ENCODE data around the gene MYO7B.

The MYO7B gene

DNA sequence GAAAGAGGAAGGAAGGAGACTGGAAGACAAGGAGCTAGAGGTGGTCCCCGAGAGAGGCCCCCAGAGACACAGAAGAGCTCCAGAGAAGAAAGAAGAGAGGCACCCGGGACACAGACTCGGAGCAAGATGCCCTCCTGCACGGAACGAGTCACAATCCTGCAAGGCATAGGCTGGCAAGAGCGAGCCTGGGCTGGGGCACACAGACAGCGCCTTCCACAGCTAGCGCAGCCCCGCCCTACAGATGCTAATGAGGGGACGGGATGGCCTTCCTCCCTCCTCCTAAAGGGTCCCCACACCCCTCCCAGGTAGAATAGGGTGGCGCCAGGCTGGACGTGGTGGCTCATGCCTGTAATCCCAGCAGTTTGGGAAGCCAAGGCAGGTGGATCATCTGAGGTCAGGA is 90.7 kb downstream of the MYO7B start:
- no peak for DNase-seq (ENCODE audit: low spot score)

DNA sequence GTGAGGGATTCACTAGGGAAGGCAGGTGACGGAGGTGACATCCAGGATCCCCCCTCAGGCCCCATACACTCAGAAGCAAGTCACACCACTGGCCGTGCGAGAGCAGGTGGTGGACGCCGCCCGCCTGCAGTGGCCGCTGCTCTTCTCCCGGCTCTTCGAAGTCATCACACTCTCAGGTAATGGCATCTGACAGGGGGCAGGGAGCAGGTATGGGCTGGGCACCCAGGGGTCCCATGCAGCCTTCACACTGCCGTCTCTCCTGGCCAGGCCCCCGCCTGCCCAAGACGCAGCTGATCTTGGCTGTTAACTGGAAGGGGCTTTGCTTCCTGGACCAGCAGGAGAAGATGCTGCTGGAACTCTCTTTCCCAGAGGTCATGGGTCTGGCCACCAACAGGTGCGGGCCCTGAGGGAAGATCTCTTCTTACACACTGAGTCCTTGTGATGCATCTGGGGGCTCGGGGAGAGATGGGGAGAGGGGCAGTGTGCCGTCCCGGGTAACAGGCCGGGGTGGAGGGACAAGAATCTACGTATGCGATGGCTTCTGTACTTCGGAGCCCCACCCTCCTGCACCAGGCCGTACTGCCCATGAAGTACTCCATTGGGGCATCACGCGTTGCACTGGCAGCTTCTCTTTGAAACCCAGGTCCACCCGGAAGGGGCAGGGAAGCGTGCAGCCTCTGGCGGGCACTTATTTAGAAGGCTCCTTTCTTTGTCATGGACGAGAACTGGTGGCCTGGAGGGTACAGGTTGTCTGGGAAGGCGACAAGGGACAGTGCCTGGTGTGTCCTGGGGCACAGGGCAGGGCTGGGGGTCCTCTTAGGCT is 91.6 kb downstream of the MYO7B start:
- DNase-seq (ENCODE audit: low spot score): no peak

DNA sequence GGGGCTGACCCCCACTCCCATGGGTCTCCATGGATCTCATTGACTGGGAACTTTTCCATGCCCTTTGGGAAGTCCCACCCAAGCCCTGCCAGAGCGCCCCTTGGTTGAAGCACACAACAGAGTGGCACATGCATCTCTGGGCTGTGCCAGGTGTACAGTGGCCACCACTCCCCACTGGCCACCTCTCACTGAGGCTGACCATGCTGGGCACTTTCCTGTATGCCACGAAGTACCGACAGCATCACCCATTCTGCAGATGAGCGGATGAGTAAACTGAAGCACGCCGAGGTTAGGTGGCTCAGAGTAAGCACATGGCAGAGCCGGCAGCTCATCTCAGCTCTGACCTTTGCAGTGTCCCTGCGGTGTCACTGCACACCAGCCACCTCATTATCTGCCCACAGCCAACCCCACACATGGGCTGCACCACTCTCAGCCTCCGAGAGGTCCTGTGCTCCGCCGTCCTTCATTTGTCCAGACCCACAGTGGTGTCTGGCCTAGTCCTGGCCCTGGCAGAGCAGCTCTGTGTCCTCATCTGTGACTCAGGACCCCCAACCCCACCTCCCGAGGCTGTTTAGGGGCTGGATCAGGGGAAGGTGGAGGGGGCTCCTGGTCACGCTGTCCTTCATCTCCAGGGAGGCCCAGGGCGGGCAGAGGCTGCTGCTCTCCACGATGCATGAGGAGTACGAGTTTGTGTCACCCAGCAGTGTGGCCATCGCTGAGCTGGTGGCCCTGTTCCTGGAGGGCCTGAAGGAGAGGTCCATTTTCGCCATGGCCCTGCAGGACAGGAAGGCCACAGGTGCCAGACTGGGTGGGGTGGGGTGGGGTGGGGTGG is 92.5 kb downstream of the MYO7B start:
- no peak for DNase-seq (ENCODE audit: low spot score)

DNA sequence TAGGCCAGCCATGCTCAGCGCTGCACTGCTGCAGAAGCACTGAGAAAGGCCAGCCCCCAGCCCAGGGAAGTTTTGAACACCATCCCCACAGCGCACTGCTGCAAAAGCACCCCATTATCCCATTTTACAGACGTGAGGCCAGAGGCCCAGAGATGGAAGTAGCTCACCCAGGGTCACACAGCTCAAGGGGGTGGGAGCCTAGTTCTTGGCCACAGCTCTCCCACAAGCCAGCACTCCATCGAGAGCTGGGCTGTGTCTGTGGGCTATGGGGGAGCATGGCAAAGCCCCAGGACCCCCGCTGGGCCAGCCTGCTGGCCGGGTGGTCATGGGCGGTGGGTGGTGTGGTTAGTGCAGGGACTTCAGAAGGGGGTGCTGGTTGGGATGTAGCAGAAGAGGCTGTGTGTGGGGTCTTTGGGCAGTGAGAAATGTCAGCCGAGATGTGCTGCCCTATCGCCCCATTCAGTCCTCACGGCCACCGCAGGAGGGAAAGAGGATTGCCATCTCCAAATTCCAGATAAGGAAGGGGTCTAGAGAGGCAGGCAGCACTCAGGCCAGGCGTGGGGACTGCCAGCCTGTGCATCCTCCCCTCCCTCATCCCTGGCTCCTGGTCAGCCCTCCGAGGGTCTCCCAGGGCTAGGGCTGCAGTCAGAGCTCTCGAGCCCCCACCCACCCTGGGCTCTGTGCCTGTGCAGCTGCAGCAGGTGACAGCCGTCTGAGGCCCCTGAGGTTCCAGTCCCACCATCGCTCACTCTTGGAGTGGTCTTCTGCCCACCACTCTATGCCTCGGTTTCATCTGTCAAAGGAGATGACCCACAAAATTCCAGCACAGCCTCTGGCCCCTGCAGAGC is 93.5 kb downstream of the MYO7B start:
- no peak for DNase-seq (ENCODE audit: low spot score)

DNA sequence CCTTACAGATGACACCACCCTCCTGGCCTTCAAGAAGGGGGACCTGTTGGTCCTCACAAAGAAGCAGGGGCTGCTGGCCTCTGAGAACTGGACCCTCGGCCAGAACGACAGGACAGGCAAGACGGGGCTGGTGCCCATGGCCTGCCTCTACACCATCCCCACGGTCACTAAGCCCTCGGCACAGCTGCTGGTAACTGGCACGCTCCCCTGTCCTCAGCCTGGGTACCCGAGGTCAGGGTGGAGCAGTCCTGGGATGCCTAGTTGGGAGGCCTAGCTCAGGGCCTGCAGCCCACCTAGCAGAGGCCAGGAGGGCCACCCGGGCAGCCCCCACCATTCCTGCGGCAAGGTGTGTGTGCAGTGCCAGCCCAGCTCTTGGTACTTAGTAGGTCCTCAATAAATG is 94.2 kb downstream of the MYO7B start:
- DNase-seq (ENCODE audit: low spot score): no peak

DNA sequence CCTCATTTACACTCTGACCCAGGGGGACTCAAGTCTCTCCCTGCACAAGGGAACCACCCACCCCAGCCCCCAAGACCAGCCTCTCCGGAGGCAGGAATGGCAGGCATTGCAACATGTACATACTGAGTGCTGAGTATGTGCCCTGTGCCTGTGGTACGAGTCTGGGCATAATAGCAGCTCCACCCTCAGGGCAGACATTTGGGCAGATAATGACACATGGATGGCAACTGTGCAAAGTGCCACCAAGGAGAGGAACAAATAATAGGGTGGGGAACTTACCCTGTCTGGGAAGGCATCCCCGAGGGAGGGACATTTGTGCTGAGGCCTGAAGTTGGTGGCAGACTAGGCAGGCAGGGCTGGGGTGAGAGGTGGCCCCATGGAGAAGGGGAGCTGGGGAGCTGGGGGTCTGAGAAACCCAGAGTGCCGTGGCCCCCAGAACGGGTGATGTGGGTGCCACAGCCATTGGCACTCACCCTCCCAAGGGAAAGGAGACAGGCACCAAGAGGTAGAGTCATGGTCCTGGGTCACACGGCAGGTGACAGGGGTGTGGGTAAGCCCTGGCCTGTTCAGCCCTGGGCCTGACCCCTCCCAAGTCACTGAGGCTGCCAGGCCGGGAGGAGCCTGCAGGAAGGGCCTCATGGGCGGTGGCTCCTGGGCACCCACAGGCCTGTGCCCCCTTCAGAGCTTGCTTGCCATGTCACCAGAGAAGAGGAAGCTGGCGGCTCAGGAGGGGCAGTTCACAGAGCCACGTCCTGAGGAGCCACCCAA is 94.8 kb downstream of the MYO7B start:
- DNase-seq (ENCODE audit: low spot score): no peak

DNA sequence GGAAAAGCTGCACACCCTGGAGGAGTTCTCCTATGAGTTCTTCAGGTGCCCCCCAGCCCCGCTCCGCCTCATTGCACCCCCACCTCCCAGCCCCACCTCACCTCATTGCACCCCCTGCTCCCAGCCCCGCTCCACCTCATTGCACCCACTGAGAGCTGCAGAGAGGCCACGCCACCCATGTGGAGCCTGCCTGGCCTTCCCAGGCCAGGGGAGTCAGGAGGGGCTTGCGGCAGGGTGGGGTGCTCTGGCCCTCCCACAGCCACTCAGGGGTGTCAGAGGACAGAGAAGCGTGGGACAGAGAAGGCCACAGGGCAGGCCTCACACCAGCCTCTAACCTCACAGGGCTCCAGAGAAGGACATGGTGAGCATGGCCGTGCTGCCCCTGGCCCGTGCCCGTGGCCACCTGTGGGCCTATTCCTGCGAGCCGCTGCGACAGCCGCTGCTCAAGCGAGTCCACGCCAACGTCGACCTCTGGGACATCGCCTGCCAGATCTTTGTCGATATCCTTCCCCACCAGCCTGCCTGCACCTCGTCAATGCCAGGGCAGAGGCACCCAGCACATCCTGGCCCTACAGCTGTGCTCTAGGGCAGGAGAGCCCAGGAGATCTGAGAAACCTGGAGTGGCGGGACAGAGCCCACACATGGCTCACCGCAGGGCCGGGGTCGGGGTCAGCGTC is 95.5 kb downstream of the MYO7B start:
- no peak for DNase-seq (ENCODE audit: low spot score)

DNA sequence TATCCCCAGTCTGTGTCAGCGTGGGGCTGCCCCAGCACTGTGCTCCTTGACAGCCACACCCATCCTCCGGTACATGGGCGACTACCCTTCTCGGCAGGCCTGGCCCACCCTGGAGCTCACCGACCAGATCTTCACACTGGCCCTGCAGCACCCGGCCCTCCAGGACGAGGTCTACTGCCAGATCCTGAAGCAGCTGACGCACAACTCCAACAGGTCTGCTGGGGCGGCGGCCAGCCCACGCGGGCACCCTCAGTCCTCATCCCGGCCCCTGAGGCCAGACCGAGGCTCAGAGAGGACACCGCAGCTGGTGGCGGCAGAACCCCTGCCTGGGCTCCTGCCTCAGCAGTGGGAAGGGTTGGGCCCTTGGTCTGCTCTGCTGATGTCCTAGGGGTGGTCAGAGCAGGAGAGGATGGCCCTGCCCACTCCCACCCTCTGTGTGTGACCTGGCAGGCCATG is 96.1 kb downstream of the MYO7B start:
- no peak for DNase-seq (ENCODE audit: low spot score)

DNA sequence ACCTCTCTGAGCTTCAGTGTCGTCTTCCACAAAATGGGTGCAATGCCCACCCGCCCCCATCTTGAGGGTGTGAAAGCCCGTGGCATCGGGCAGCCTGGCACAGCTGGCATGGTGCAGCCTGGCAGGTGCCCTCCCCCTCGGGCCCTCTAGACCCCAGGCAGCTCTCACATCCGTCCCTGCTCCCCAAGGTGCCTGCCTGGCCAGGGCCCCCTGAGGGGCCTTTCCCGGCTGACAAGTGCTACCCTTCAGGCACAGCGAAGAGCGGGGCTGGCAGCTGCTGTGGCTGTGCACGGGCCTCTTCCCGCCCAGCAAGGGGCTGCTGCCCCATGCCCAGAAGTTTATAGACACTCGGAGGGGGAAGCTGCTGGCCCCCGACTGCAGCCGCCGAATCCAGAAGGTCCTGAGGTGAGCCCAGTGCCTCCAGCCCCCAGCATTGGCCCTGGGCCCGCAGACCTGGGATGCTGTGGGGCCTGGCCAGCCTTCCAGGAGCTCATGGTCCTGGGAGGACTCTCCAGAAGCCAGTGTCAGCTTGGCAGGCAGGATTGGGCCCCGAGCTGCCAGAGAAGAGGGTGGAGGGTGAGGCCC is 96.6 kb downstream of the MYO7B start:
- no peak for DNase-seq (ENCODE audit: low spot score)

DNA sequence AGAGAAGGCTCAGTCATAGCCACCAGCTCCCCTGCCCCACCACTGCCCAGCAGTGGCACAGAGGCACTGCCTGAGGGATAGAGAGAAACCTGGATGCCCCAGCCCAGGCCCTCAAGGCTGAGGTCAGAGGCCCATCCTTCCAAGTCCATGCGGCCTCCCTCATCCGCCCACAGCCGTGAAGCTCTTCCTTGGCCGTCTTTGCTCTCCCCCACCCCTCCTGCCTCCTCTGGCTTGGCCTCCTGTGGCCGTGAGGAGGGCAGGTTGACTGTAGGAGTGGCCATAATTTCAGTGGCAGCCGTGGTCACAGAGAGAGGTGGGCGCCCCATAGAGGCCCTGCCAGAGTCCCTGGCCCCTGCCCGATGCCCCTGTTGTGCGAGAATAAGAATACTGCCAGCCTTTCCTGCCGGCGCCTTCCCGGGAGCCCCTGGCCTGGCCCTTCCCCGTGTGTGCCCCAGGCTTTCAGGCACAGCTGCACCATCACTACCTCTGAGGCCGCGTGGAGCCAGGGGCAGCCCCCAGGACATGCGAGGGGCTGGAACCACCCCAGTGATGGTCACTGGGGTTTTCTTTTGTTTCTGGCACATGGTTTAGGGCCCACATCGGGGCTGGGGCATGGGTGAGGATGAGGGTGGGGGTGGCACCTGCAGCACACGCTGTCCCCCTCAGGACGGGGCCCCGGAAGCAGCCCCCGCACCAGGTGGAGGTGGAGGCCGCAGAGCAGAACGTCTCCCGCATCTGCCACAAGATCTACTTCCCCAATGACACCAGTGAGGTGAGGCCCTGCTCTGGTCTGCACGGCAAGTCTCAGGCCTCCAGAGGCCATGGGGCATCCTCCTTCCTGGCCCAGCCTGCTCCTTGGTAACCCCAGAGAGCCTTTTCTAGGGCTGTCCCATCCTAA is 97.4 kb downstream of the MYO7B start:
- no peak for DNase-seq (ENCODE audit: low spot score)

DNA sequence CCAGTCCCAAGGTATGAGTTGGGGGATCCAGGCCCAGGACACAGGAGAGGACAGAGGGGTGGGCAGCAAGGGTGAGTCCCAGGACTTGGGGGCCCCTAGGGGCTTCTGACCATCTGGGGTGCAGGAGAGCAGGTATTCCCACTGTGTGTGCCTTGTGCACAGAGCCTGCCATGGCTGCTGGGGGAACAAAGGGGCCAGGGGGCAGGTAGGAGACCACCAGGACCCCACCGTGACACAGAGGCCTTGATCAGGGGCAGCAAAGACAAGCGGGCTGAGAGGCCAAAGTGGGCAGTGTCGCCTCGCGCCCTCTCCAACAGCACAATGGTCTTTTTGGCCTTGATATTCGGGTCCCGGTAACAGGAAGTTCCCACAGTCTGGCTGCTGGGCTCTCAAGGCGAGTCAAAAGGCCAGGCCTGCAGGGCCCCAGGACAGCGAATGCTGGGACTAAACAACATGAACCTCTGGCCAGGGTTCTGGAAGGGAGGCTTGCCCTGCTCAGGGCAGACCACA is 98.1 kb downstream of the MYO7B start:
- no peak for DNase-seq (ENCODE audit: low spot score)

DNA sequence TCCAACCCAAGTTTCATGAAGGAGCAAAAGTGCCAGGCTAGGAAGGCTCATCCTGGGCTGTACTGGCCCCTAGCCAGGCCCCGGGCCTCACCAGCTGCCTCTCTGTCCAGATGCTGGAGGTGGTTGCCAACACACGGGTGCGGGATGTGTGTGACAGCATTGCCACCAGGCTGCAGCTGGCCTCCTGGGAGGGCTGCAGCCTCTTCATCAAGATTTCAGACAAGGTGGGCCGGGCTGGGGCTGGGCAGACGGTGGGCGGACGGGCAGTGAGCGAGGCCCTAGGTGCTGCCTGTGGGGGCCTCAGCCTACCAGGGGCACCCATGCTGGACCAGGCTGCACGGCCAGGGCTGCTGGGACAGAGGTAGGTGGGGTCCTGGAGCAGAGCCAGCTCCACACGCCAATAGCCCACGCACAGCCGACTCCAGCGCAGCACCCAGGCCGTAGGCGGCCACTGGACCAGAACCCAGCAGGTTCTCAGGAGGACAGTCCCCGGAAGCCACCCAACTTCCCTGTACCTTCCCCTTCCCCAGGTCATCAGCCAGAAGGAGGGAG is 98.7 kb downstream of the MYO7B start:
- DNase-seq (ENCODE audit: low spot score): no peak

DNA sequence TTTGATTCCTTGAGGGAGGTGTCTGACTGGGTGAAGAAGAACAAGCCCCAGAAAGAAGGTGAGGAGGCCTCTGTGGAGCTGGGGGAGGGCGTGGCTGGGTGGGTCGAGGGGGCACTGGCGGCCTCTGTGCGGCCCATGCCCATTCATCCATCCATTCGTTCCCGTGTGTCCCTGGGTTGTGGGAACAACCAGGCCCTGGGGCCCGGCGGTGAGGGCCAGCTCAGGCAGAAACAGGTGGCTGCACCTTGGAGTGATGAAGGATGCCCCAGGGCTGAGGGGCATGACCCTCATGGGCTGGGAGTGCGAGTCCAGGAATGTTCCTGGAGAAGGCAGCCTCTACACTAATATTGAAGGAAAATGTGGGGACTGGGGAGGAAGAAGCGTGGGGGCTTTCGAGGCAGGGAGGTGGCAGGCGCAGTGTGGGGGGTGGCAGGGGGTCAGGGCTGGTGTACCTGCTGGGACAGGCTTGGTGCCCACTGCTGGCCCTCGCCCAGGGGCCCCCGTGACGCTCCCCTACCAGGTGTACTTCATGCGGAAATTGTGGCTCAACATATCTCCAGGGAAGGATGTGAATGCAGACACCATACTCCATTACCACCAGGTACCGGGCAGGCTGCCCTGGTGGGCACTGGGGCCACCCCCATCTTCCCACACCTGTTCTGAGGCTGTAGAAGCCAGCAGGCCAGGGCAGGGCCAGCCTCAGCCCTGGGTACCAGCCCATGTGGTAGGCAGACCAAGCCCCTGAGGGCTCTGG is 99.3 kb downstream of the MYO7B start:
- DNase-seq (ENCODE audit: low spot score): no peak

DNA sequence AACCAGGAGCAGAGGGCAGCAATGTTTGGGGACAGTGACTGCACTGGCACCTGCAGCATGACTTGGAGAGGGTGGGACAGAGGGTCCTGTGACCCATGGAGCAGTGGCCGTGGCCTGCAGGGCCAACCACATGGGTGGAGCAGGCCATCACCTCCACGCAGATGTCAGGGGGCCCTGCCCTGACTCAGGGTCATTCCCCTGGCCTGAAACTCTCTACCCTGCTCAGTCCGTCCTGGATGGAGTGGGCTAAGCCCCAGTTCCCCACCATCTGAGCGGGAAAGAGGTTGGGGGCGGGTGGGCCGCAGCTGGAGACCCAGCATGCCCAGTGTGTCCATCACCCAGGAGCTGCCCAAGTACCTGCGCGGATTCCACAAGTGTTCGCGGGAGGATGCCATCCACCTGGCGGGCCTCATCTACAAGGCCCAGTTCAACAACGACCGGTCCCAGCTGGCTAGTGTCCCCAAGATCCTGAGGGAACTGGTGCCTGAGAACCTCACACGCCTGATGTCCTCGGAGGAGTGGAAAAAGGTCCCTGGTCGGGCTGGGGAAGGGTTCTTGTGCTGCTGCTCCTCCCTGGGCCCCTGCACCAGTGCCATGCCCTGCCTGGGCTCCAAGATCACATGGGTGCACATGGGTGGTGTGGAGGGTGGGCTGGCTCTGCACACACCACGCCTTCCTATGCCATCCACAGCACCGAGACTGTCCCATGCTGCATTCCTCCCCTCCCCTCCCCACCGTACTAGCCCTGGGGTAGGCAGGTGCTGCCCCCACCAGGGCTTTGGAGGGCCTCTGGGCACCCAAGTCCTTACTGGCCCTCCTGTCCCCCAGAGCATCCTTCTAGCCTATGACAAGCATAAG is 100.1 kb downstream of the MYO7B start:
- no peak for DNase-seq (ENCODE audit: low spot score)

DNA sequence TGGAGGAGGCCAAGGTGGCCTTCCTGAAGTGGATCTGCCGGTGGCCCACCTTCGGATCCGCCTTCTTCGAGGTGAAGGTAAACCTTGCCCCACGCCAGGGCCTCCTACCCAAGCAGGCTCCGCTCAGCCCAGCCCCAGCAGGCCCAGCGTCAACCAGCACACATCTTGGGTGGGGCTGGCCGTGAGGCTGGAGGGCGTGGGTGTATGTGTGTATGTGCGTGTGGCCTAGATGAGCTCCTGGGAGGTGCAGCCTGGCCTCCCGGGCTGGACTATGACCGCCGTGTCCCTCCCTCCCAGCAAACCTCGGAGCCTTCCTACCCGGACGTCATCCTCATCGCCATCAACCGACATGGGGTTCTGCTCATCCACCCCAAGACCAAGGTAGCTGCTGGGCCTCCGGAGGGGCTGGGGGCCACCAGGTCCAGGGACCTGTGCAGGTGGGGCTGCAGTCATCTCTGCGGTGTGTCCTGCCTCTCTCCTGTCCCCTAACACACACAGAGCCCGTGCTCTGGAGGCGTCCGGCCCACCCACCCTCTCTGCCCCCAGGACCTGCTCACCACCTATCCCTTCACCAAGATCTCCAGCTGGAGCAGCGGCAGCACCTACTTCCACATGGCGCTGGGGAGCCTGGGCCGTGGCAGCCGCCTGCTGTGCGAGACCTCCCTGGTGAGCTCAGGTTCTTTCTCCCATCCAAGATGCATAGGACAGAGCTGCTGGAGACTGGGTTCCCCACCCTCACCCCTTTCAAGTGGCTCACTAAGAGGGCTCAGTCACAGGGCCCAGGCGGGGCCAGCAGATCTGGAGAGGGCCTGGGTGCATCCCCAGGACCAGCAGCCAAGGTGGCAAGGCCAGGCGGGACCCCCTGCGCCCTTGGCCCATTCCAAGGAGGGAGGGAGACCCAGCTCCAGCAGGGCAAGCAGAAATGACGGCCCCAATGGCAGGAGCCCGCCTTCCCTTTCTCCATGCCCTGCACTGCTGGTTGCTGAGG is 101.1 kb downstream of the MYO7B start:
- no peak for DNase-seq (ENCODE audit: low spot score)

DNA sequence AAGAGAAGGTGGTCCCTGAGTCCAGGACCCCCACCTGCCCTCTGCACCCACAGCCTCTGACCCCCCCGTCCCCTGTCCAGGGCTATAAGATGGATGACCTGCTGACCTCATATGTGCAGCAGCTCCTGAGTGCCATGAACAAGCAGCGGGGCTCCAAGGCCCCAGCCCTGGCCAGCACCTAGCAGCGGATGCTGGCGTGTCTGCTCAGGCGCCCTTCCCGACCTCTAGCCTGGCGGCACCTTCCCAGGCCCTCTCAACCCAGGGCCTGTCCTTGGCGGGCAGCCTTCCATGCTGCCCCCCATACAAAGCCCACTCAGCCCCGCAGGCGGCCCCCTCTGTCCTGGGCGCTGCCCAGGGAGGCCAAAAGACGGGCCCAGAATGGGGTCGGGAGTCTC is 101.8 kb downstream of the MYO7B start:
- DNase-seq (ENCODE audit: low spot score): no peak

All from putamen (tissue), 1 donor.